ENCODE results near the gene ASPSCR1.

DNA sequence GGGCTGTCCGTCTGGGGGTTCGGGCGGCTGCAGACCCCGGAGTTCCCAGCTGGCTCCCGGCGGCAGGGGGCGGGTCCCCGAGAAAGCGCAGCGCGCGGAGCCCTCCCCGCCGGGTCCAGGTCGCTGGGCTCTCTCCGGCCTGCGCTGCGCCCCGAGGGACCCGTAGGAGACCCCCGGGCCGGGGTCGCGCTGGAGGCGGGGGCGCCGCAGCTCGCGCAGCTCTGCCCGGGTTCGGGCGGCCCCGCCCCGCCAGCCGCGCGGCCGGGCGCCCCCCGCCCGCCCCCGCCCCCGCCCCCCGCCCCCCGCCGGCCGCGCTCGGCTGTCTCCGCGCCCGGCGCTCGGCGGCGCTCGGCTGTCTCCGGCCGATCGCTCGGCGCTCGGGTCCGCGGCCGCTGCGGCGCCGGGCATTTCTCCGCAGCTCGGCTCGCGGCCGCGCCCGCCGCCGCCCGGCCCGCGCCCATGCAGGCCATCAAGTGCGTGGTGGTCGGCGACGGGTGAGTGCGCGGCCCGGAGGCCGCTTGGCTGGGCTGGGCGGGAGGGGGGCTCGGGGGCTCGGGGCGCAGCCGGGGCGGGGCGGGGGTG lies 54.0 kb downstream of the ASPSCR1 start, which contains the start of gene RAC3:
- TF ChIP-seq CSDC2 (CRISPR knock-in tag; IDR thresholded peaks at IDR 0.05) = no peak
- no peak for TF ChIP-seq ZNF70 (CRISPR knock-in tag; IDR thresholded peaks at IDR 0.05)
- no peak for TF ChIP-seq TOX (CRISPR knock-in tag; IDR thresholded peaks at IDR 0.05; ENCODE audit: borderline replicate concordance)
- TF ChIP-seq, protein P1, sequence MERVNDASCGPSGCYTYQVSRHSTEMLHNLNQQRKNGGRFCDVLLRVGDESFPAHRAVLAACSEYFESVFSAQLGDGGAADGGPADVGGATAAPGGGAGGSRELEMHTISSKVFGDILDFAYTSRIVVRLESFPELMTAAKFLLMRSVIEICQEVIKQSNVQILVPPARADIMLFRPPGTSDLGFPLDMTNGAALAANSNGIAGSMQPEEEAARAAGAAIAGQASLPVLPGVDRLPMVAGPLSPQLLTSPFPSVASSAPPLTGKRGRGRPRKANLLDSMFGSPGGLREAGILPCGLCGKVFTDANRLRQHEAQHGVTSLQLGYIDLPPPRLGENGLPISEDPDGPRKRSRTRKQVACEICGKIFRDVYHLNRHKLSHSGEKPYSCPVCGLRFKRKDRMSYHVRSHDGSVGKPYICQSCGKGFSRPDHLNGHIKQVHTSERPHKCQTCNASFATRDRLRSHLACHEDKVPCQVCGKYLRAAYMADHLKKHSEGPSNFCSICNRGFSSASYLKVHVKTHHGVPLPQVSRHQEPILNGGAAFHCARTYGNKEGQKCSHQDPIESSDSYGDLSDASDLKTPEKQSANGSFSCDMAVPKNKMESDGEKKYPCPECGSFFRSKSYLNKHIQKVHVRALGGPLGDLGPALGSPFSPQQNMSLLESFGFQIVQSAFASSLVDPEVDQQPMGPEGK (CRISPR knock-in tag; IDR thresholded peaks at IDR 0.05; ENCODE audit: borderline replicate concordance) = no peak
